Measurements from ENCODE around the gene LIMS2.

Gene LIMS2

DNA sequence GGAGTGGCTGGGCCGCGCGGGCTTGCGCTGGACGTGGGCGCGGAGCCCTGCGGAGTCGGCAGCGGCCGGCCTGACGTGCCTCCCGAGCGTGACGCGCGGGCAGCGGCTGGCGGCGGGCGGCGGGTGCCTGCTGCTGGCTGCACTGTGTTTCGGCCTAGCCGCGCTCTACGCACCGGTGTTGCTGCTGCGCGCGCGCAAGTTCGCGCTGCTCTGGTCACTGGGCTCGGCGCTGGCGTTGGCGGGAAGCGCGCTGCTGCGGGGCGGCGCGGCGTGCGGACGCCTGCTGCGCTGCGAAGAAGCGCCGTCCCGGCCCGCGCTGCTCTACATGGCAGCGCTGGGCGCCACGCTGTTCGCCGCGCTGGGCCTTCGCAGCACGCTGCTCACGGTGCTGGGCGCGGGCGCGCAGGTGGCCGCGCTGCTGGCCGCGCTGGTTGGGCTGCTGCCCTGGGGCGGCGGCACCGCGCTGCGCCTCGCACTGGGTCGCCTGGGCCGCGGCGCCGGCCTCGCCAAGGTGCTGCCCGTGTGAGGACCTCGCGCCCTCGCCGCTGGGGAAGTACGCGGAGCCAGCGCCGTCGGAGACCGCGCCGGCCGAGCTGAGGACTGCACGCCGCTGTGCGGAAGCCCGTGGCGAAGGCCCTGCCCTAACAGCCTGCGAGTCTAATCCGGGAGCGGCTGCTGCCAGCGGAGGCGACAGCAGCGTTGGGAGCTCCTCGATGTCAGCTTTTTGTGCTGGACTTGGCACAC lies 26.5 kb upstream of the LIMS2 start:
- DNase-seq (ENCODE audit: extremely low read depth in 1 of 2, low read depth in 1 of 2), result peak; percentile 56 to 58

DNA sequence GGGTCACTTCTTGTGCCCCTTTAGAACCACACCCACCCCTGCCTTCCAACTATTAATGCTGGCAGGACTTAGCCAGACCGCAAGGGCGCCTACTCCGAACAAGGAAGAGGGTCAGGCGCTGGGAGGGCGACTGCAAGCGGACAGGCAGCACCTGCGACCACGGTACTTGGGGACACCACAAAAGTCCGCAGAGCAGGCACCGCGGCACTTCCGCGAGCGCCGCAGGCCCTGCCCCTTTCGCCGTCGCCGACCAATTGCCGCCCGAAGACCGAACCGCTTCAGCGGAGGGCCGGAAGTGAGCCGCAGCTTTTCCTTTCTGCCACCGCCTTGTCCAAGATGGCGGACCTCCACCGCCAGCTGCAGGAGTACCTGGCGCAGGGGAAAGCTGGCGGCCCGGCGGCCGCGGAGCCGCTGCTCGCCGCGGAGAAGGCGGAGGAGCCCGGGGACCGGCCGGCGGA lies 25.9 kb upstream of the LIMS2 start, which contains the start of gene SFT2D3:
SFT2D3 (plus strand) TSS at position 305 of the 458 bp plus-strand sequence; CDS start at position 337, 32 bp downstream.
- peak; percentile 82 to 86 for DNase-seq (ENCODE audit: extremely low read depth in 1 of 2, low read depth in 1 of 2)

DNA sequence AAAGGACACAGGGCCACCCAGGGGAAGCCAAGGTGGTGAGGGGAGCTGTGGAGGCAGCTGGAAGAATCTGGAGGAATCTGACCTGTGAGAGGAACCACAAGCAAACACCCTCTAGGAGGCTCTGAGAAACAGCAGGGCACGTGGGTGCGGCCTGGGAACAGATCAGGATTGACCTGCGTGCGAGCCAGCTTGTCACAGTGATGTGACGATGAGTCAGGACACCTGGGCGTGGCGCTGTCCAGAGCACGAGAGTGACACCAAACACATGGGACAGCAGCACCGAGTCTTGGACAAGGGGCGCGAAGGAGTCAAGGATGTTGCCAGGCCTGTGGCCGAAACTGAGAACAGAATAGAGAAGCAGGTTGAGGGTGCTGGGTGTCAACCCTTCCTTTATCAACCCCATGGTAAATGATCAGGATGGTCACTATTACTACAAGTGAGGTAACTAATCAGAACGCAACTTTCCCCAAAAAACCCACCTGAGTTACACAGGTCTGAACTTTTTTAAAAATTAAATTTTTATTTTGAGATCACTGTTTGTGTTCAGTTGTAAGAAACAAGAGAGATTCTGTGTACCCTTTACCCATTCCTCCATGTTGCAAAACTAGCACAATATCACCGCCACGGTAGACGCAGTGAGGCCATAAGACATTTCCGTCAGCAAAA lies 25.3 kb upstream of the LIMS2 start:
- DNase-seq (ENCODE audit: extremely low read depth in 1 of 2, low read depth in 1 of 2), result peak in 1 of 2 donors; percentile 3

DNA sequence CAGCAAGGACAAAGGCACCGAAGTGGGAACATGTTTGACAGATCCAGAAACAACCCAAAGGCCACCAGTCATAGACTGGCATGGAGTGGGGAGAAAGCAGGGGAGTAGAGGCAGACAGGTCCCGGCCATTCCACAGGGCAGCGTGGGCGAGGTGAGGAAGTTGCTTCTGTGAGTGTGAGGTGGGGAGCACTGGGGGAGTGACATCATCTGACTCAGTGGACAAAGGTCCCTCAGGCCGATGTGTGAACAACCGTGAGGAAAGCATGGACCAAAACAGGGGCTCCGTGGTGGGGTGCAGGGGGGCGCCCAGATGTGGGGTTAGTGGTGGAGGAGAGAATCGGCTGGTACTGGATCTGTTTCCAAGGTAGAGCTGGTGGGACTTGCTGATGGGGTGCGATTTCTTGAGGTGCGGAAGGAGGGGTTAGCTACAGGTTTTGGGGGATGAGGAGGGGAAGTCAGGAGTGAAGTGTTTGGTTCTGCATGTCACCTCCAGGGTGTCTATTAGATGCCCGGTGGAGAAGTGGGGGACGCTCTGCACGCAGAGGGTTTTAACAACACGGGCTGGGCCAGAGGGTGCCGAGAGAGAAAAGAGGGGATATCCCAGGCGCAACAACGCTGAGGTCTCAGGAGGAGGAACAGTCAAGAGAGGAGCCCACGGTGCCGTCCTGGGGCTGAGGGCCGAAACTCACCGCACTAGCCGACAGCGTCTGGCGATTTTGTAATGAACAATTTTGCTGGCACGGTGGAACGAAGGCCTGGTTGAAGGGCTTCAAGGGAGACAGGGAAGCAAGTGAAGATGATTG lies 23.4 kb upstream of the LIMS2 start:
- DNase-seq (ENCODE audit: extremely low read depth in 1 of 2, low read depth in 1 of 2), result no peak

DNA sequence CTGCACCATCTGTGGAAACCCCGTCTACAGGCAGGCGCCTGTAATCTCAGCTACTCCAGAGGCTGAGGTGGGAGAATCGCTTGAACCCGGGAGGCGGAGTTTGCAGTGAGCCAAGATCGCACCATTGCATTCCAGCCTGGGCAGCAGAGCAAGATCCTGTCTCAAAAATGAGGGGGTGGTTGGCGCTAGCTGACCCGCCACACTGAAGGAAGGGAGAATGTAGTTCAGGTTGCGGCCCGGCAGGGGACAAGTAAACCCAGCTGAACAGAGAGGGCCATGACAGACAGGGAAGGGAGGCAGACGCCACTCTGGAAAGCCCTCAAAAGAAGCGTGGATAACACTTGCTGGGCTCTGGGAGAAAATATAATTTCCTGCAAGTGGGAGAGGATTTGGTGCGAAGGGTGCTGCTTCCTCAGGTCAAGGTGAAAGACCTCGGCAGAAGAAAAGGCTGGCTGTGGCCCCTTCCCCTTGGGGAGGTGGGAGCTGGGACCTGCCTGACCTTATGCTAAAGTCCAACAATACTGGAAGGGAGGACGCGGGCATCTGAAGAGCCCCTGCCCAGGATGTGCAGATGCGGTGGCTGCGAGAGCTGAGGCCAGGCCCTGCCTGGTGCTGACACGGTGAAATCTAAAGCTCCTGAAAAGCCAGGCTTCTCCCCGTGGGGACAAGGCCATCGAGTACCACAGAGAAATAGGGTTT lies 22.3 kb upstream of the LIMS2 start:
- DNase-seq (ENCODE audit: extremely low read depth in 1 of 2, low read depth in 1 of 2), result no peak

DNA sequence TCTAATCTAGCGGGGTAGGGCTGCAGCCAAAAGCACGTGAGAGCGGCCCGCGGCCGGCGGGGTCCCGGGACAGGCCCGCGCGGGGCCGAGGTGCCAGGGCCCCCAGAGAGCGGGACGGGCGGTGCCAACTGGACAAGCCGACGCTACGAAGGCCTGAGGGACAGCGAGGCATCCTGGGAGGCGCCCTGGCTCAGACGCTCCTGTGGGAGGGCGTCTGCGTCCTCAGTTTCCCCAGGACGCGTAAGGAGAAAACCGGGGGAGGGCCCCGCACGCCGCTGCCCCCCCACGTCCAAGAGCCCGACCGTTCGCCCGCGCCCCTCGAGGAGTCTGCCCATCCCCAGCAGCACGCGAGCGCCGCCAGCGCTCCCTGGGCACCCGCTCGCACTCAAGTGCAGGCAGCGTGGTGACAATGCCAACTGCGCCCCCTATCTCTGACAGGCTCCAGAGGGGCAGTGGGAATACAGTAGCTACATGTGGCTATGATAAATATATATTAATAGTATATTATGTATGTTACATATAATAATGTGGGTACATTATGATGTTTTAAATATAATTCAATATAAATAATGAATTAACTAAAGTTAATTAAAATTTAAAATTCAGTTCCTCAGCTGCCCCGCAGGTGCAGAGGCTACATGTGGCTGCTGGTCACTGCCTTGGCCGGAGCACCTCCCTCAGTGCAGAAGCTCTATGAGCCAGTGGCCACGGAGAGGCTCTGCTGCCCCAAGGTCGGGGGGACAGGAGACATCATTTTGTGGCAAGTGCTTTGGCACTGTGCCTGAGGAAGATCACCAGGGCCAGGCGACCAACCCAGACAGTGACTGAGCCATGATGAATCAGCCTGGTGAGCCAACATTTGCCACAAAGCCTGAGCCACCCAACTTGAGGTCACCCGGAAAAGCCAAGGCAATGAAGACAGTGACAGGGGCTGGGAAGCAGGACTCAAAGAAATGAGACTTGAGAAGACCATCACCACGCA lies 20.5 kb upstream of the LIMS2 start:
- DNase-seq (ENCODE audit: extremely low read depth in 1 of 2, low read depth in 1 of 2), result peak in 1 of 2 donors; percentile 35

DNA sequence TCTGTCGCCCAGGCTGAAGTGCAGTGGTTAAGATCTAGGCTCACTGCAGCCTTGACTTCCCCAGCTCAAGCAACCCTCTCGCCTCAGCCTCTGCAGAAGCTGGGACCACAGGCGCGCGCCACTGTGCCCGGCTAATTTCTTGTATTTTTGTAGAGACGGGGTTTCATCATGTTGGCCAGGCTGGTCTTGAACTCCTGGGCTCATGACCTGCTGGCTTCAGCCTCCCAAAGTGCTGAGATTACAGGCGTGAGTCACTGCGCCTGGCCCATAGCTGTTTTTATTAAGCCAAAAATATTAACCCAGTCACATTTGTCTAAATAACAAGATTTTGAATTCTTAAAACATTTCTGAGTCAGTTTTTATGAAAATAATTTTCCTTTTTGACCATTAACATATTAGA lies 19.7 kb upstream of the LIMS2 start:
- DNase-seq (ENCODE audit: extremely low read depth in 1 of 2, low read depth in 1 of 2), result no peak

DNA sequence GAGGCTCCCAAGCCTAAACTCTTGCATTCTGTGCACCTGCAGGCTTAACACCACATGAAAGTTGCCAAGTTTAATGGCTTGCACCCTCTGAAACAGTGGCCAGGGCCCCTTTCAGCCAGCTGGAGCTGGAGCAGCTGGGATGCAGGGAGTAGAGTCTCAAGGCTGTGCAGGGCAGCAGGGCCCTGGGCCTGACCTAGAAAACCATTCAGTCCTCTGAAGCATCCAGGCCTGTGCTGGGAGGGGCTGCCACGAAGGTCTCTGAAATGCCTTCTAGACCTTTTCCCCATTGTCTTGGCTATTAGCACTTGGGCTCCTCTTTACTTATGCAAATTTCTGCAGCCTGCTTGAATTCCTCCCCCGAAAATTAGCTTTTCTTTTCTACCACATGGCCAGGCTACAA lies 15.4 kb upstream of the LIMS2 start:
- no peak for DNase-seq (ENCODE audit: extremely low read depth in 1 of 2, low read depth in 1 of 2)

DNA sequence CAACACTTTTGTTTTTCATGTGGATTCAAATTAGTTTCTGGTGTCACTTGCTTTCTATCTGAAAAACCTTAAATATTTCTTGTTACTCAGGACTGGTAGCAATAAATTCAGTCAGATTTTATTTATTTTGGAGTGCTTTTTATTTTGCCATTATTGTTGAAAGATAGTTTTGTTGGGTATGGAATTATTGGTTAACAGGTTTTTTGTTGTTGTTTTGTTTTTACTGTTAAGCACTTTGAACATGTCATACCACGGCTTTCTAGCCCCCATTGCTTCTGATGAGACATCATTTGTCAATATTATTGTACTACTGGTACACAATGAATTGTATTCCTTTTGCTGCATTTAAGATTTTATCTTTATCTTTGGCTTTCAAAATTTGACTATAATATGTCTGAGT lies 13.1 kb upstream of the LIMS2 start:
- DNase-seq (ENCODE audit: extremely low read depth in 1 of 2, low read depth in 1 of 2), result no peak

DNA sequence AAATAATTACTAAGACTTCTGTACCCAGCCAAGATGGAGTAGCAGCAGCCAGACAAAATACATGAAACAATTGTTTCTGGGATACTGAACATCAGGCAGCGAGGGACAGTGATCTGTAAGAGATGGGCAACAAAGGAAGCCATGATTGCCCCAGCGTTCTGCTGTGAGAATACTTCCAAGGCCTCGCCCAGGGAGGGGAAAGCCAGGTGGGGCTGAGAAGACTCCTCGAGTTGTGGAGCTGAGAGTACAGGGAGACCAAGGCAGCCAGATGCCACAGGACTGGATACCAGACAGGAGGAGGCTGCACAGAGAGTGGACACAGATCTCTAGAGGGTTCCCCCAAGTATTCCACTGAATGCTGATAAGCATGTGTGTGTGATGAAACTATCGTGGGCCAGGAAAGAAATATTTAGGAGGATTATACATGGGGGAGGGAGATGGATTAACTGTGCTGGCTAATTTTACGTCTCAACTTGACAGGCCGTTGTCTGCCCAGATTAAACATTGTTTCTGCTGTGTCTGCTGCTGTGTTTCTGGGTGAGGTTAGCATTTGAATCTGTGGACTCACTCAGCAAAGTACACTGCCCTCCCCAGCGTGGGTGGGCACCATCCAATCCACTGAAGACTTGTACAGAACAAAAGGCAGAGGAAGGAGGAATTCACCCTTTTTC lies 10.2 kb upstream of the LIMS2 start:
- no peak for DNase-seq (ENCODE audit: extremely low read depth in 1 of 2, low read depth in 1 of 2)

DNA sequence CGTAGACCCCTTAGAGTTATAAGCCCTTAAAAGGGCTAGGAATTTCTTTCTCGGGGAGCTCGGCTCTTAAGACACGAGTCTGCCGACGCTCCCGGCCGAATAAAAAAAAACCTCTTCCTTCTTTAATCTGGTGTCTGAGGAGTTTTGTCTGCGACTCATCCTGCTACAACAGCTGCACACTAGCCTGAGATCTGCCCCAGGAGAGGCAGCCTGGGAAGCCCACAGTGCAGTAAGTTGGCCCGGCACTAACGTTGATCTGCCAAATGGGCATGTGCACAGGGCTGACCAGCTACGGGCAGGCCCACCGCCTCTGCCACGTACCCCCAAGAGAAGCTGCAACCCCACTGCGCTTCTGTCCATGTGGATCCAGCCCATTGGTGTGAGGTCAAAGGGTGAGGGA lies 8.4 kb upstream of the LIMS2 start:
- no peak for DNase-seq (ENCODE audit: extremely low read depth in 1 of 2, low read depth in 1 of 2)

DNA sequence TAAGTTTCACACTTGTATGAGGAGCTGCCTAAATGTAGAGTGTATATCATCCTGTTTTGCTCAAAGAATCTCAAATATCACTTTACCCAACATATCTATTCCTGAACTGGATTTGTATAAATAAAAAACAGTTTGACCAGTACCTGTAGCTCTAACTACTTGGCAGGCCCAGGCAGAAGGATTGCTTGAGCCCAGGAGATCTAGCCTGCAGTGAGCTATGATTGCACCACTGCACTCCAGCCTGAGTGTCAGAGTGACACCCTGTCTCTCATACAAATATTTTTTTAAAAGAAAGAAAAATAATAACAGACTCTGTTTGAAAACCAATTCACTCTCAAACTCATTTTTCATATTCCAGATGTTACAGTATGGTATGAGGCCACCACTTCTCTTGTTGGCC lies 7.7 kb upstream of the LIMS2 start:
- DNase-seq (ENCODE audit: extremely low read depth in 1 of 2, low read depth in 1 of 2), result no peak

DNA sequence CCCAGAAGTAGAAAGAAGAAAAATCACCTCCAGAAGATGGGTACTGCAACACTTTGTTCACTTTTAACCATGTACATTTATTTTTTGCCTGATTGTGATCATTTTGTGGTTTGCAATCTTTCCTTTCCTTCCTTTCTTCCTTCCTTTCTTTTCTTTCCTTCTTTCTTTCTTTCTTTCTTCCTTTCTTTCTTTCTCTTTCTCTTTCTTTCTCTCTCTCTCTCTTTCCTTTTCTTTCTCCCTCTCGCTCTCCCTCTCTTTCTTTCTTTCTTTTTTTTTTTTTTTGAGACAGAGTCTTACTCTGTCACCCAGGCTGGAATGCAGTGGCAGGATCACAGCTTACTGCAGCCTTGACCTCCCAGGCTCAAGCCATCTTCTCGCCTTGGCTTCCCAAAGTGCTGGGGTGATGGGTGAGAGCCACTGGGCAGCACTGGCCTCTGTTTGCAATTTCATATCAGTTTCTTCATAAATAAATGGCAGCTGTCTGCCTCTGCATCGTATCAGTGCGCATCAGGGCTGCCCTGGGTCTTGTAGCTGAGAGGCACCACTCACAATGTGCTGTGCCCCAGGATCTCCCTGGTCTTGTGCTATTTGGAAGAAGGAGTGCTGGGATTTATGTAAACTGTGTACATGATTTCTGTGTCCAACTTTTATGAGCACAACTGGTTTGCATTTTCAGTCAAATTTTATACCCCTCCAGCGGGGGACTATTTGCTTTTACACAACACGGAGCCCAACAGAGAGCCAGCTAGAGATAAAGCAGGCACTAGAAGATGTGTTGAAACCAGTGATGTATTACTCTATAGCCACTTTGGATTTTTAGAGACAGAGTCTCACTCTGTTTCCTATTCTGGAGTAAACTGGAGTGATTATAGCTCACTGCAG lies 6.9 kb upstream of the LIMS2 start:
- no peak for DNase-seq (ENCODE audit: extremely low read depth in 1 of 2, low read depth in 1 of 2)

DNA sequence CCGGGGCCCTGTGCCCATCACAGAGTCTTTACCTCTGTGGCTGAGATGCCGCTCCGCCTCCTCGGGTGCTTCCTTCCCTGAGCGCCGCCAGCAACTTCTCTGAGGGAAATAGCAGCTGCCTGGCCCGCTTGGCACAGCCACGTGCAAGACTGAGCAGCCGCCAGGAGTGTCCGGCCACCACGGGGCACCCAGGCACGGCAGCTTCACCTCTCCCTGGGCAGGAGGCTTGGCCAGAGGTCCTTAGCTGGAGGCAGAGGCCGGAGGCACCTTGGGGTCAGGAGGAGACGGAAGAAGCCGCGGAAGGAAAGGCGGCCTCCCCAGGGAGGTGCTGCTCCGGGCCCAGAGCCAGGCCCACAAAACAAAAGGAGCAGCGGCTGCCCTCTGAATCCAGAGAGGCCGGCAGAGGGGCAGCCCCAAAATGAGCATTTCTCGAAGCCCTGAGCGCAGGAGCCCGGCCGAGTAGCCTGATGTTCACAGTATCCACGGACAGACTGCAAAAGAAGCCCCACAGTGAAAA lies 6.0 kb upstream of the LIMS2 start:
- DNase-seq (ENCODE audit: extremely low read depth in 1 of 2, low read depth in 1 of 2), result no peak

DNA sequence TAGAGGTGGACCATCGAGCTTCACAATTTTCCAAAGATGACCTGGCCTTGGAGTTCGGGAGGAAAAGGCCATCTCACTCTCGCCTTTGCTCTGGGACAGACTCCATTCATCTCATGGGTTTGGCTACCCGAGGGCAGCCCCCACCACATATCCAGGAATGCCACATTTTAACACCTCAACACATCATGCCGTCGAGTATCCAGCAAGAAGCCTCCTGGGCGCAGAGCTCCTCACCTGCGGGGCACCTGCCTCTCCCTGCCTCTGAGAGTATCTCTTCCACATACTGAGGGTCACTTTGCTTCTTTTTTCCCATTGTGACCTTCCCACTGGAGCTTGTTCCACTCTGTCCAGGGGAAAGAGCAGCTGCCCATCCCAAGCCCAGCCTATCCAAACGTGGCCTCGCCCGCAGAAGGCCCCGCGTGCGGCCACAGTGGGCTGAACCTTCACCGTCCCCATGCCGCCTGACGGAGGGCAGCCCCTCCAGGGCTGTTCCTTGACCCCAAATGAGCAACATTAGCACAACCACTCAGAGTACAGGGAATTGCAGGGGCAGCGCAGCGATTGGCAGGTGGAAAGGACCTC lies 5.5 kb upstream of the LIMS2 start:
- DNase-seq (ENCODE audit: extremely low read depth in 1 of 2, low read depth in 1 of 2), result no peak

DNA sequence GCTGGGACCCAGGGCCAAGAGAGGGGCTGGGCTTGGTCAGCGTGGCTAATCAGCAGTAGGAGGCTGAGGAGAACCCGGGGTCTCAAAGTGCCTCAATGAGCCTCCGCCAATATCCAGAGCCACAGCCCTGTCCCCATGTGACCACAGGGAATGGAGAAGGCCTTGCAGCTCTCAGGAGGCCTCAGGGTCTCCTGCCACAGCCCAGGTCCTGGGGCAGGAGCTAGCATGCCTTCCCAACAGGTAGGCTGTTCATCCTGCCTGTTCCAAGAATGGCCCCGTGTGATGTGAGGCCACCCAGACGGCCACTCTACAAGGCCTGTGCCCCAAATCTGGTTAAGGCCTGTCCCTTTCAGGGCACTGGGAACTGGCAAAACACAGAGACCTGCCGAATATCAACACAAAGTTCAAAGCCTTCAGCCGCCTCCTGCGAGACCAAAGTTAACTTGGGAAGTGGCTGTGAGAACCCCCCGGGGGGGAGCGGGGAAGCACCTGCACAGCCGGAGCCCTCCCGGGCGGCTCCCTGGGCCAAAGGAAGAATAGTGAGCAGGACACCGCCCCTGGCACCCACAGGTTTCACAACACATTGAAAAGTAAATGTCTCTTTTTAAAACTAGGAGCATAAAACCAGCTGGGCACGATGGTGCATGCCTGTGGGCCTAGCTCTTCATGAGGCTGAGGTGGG lies 4.5 kb upstream of the LIMS2 start:
- DNase-seq (ENCODE audit: extremely low read depth in 1 of 2, low read depth in 1 of 2), result no peak

DNA sequence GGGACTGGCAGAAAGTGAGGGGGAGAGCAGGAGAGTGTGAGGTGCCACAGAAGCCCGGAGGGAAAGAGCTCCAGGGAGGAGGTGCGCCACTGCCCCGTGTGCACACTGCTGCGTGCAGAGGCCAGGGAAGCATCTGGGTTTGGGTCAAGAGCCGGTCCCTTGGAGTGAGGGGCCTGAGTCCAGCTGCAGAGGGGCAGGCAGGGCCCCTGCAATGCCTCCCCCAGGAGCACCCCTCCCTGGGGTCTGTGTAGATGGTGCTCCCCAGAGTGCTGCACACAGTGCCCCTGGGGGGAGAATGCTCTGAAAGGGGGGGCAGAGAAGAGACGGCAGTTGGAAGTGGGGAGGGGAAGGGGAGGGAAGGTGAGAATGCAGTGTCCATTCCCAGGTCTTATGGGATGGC lies 3.7 kb upstream of the LIMS2 start:
- DNase-seq (ENCODE audit: extremely low read depth in 1 of 2, low read depth in 1 of 2), result no peak

Data from stimulated activated CD8-positive, alpha-beta memory T cell treated with anti-CD3 and anti-CD28 coated beads, Interleukin-7, amount 100 ng/mL, for 48 hours (primary cell).